ENCODE data around the gene SNAP91.

DNA sequence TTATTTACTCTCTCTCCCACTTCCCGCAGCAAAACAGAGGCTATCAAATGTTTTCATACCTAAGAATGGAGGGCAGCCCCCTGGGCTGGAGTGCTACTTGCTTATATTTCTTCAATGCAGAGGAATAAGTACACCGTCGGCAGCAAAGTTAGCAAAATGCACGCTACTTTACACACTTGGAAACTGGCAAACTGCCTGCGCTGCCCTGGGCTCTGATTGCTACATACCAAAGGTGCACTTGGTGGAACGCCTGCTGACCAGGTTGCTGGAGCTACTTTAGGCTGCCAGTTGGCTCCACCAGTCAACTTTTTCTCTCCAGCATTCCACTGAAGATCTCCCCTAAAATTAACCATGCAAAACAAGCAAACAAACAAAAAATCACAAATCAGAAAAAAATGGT is 134.1 kb downstream of the SNAP91 start:
- TF ChIP-seq, protein P1, sequence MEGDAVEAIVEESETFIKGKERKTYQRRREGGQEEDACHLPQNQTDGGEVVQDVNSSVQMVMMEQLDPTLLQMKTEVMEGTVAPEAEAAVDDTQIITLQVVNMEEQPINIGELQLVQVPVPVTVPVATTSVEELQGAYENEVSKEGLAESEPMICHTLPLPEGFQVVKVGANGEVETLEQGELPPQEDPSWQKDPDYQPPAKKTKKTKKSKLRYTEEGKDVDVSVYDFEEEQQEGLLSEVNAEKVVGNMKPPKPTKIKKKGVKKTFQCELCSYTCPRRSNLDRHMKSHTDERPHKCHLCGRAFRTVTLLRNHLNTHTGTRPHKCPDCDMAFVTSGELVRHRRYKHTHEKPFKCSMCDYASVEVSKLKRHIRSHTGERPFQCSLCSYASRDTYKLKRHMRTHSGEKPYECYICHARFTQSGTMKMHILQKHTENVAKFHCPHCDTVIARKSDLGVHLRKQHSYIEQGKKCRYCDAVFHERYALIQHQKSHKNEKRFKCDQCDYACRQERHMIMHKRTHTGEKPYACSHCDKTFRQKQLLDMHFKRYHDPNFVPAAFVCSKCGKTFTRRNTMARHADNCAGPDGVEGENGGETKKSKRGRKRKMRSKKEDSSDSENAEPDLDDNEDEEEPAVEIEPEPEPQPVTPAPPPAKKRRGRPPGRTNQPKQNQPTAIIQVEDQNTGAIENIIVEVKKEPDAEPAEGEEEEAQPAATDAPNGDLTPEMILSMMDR (IDR thresholded peaks at IDR 0.05), result no peak
- TF ChIP-seq EZH2 (IDR thresholded peaks at IDR 0.05), result no peak
- no peak for TF ChIP-seq EZH2phosphoT487 (IDR thresholded peaks at IDR 0.05)

Measured in neural progenitor cell (in vitro differentiated cells).